ENCODE measurements around the gene APOL6. TPM values are rescaled to one million over a fixed set of nuclear protein-coding genes. Genes with fewer than 3 reads are reported as not detected.

Gene APOL6
- total RNA-seq, 1 donor from 2014 or later, result 4.8 TPM

GRCh38 chr22:35651085-35651484, 2.8 kb downstream of the APOL6 start:
- H3K9me3 ChIP-seq (replicated peaks), result peaks cover 6% of the 10 kb centered on the region
- no peak overlapping the region for H3K4me3 ChIP-seq
- H3K4me1 ChIP-seq, result peaks cover 38% of the 10 kb centered on the region
- intact Hi-C loops (cut with micrococcal nuclease), result no loop called here
- H3K27ac ChIP-seq (replicated peaks), result no peak overlapping the region
- TF ChIP-seq CTCF (IDR thresholded peaks at IDR 0.05; ENCODE audit: borderline replicate concordance), result no peak
- DNase-seq, result no peak
- no peaks in the 10 kb centered on the region for H3K27me3 ChIP-seq (ENCODE audit: low read depth)
- H3K36me3 ChIP-seq, result peaks cover 8% of the 10 kb centered on the region

GRCh38 chr22:35653824-35654223, 5.6 kb downstream of the APOL6 start:
- Histone ChIP-seq H3K9me3 (replicated peaks) (peaks cover 6% of the 10 kb centered on the region), H3K27ac (replicated peaks) (no peak overlapping the region), H3K27me3 (ENCODE audit: low read depth) (no peaks in the 10 kb centered on the region), H3K4me3 (no peak overlapping the region), H3K4me1 (peaks cover 14% of the 10 kb centered on the region), H3K36me3 (peaks cover 34% of the 10 kb centered on the region)
- no peak for TF ChIP-seq CTCF (IDR thresholded peaks at IDR 0.05; ENCODE audit: borderline replicate concordance)
- DNase-seq, result no peak
- intact Hi-C loops (cut with micrococcal nuclease), result no loop called here

GRCh38 chr22:35656284-35656752, 8.1 kb downstream of the APOL6 start:
- no peak for TF ChIP-seq CTCF (IDR thresholded peaks at IDR 0.05; ENCODE audit: borderline replicate concordance)
- peaks cover 10% of the 10 kb centered on the region for H3K4me1 ChIP-seq
- H3K36me3 ChIP-seq, result peaks cover 47% of the 10 kb centered on the region
- H3K27ac ChIP-seq (replicated peaks), result no peak overlapping the region
- intact Hi-C loops (cut with micrococcal nuclease), result no loop called here
- DNase-seq, result no peak
- no peak overlapping the region for H3K4me3 ChIP-seq
- H3K27me3 ChIP-seq (ENCODE audit: low read depth), result no peaks in the 10 kb centered on the region
- peaks cover 1% of the 10 kb centered on the region for H3K9me3 ChIP-seq (replicated peaks)

- no peak overlapping the region for H3K4me3 ChIP-seq
- no peak overlapping the region for H3K27ac ChIP-seq (replicated peaks)
- no peak for TF ChIP-seq CTCF (IDR thresholded peaks at IDR 0.05; ENCODE audit: borderline replicate concordance)
- no peak for DNase-seq
- H3K27me3 ChIP-seq (ENCODE audit: low read depth), result no peaks in the 10 kb centered on the region
- peaks cover 47% of the 10 kb centered on the region for H3K36me3 ChIP-seq
- peaks cover 23% of the 10 kb centered on the region for H3K4me1 ChIP-seq
- intact Hi-C loops (cut with micrococcal nuclease), result no loop called here
- no peaks in the 10 kb centered on the region for H3K9me3 ChIP-seq (replicated peaks)
These were observed 9.5 kb downstream of the APOL6 start for GRCh38 chr22:35657571-35658312.

- Histone ChIP-seq H3K4me1 (peaks cover 36% of the 10 kb centered on the region), H3K27me3 (ENCODE audit: low read depth) (no peaks in the 10 kb centered on the region), H3K27ac (replicated peaks) (no peak overlapping the region), H3K9me3 (replicated peaks) (peaks cover 9% of the 10 kb centered on the region), H3K4me3 (no peak overlapping the region), H3K36me3 (peaks cover 52% of the 10 kb centered on the region)
- TF ChIP-seq CTCF (IDR thresholded peaks at IDR 0.05; ENCODE audit: borderline replicate concordance), result no peak
- intact Hi-C loops (cut with micrococcal nuclease), result no loop called here
- no peak for DNase-seq
These were observed 12.3 kb downstream of the APOL6 start for GRCh38 chr22:35660291-35661127.

Measured in left ventricle myocardium inferior (tissue), 1 donor.